Activated CD4-positive, CD25-positive, alpha-beta regulatory T cell treated with anti-CD3 and anti-CD28 coated beads, Interleukin-2, amount 50 U/mL, for 16 hours (primary cell): ENCODE measurements around the gene MED10.
A peak's percentile ranks its signal among the peaks of the same experiment; 100 is the strongest.

Experiments used
- DNase-seq: peaks from one replicate; pipeline ENCODE4 v3.0.0-alpha.2; 2020; ENCODE audit warnings: low read depth, low spot score

The MED10 gene

DNA sequence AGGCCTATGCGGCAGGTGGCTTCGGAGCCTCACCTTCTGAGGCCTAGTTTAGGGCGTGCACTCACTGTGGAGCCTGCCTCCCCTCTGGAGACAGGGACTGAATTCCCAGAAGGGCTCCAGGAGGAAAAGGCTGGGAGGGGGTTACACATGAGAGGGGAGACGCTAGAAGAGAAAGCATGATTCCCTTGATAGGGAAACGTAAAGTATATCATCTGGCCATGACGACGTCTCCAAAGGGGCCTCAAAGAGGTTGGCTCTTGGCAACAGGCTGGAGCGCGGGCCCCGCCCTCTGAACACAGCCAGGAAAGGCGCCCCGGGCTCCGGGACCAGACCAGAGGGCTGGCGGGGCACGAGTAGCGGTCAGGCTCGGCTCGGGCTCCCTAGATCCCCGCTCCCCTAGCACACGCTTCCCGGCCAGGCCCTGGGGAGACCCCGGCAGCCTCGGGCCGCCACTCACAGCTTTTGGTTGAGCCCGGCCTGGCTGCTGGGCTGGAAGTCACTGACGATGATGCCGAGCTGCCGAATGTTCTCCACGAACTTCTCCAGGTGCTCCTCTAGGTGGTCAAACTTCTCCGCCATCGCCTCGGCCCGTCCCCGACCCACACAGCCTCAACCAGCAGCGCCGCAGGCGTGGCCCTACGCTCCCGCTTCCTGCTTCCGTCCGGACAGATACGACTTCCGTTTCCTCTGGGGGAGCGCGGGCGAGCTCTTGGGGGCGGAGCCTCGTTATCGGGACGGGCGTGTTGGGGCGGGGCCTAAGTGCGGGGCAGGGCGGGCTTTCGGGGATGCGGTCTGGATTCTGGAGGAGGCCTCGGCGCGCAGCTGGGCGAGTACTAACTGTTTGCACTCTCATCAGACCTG lies at the start of gene MED10:
Gene MED10 (minus strand): TSS at position 643 of the 861 bp plus-strand sequence. CDS start 64 bp downstream, at position 579.
- peak; percentile 92 for DNase-seq

GRCh38 chr5:6427694-6428093 lies 49.3 kb upstream of the MED10 start:
- no peak for DNase-seq

- DNase-seq, result no peak
These were observed 46.4 kb upstream of the MED10 start for GRCh38 chr5:6424700-6425099.

DNA sequence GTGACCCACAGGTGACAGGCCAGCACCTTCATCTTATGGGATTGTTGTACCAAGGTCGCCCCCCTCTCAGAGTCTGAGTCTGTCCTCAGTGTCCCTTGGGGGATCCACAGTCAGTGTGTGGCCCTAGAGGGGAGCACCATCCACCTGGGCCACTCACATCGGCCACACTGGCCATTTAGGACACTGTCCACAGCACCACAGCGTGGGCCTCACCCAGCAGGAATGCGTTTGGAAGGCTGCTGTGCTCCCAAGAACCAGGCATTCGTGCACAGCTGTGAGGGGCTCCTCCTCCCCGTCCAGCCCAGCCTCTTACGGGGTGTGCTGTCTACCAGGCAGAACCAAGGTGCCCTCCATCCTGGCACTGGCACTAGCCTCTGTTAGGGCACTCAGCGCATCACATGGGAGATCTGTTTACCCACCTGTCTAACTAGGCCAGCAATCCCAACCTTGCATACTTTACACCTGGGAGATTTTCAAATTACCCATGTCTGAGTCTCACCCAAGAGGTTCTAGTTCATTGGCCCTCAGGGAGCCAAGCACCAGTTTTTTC lies 45.8 kb upstream of the MED10 start:
- no peak for DNase-seq

DNA sequence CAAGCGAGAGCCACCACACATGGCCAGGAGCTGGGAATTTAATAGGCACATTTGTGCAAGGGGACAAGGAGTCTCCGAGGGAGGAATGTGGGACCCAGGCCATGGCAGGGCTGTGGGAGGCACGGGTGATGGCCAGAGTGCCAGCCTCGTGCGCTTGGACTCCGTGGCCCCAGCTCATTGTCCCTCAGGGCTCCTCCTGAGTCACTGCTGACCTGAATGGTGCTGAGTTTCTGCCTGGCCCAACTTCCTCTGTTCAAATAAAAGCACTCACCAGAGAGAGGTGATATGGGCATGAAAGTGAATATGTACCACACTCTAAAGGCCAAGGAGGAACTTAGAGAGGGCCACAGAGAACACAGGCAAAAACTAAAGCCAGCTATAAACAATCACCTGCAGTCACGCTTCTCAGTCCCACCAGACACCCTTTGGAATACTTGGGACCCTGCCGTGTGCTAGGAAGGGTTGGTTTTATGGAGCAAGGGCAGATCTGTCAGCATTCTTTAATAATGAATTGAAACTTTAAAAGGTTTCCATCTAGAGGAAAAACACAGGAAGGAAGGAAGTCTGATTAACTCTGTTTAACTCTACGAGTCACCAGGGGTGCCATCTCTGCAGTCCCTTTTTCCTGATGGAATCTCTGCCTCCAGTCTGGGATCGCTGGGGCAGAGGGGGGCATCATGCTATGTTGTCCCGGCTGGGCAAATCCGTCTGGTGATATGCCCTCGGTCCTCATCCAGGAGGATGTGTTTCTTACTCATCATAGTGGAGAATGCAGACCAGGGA lies 45.2 kb upstream of the MED10 start:
- no peak for DNase-seq

DNA sequence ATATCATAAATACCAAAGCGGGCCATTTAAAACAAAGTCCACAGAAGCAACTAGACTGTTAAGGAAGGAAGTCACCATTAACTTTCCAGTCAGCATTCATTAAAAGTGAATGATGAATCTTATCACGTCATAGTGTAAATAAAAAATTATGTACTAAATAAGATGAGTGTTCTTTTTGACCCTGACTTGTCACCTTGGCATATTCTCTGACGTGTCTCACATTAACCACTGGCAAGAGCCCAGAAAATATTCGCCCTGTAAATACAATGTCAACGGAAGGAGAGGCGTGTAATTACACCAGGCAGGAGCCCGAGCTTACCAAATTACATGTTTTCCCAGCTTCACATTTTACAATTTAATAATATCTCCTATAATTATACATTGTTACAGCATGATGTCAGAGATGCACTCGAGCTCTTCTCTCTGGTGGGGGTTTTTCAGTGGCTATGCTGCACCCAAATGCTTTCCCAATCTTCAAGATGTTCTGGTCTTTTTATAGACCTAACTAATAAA lies 41.0 kb upstream of the MED10 start:
- DNase-seq, result no peak

GRCh38 chr5:6418679-6419276 lies 40.4 kb upstream of the MED10 start:
- DNase-seq, result no peak

DNA sequence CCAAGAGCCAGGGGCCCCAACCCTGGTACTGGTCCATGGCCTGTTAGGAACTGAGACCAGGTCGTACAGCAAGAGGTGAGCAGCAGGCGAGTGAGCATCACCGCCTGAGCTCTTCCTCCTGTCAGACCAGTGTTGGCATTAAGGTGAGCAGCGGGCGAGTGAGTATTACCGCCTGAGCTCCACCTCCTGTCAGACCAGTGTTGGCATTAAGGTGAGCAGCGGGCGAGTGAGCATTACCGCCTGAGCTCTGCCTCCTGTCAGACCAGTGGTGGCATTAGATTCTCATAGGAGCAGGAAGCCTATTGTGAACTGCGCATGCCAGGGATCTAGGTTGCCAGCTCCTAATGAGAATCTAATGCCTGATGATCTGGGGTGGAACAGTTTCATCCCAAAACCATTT lies 39.3 kb upstream of the MED10 start:
- no peak for DNase-seq

GRCh38 chr5:6412811-6413210 lies 34.5 kb upstream of the MED10 start:
- no peak for DNase-seq

DNA sequence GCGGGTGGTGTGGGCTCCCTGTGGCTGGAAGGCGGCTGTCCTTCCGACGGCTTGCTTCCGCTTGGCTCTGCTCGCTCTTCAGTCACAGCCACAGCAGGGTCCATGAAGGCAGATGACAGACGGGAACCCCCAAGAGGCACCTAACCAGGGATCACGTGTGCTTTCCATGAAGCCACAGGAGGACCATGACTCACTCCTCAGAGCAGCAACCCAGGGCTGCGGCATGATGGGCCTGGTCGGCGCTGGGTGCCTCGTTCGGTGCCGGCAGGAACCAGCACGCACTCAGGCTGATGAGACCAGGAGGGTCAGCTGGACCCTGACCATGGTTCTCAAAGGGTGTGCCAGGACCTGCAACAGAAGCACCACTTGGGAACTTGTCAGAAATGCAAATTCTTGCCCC lies 32.8 kb upstream of the MED10 start:
- no peak for DNase-seq

DNA sequence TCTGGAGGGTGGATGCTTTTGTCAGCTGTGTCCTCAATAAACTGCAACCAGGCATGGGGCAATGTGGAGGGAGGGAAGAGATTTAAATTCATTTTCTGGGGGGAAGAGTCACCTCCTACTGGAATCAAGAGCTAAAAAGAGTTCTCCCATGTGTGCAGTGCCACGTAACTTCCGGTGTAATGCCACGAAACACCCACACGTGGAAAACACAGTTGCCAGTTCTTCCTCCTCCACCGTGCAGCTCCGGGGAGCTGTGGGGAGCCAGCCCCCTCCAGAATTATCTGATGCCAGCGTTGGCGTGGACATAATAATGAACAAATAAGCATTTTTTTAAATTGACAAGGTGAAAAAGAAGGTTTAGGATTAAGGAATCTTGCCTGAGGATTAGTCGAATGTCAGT lies 32.1 kb upstream of the MED10 start:
- DNase-seq, result no peak

DNA sequence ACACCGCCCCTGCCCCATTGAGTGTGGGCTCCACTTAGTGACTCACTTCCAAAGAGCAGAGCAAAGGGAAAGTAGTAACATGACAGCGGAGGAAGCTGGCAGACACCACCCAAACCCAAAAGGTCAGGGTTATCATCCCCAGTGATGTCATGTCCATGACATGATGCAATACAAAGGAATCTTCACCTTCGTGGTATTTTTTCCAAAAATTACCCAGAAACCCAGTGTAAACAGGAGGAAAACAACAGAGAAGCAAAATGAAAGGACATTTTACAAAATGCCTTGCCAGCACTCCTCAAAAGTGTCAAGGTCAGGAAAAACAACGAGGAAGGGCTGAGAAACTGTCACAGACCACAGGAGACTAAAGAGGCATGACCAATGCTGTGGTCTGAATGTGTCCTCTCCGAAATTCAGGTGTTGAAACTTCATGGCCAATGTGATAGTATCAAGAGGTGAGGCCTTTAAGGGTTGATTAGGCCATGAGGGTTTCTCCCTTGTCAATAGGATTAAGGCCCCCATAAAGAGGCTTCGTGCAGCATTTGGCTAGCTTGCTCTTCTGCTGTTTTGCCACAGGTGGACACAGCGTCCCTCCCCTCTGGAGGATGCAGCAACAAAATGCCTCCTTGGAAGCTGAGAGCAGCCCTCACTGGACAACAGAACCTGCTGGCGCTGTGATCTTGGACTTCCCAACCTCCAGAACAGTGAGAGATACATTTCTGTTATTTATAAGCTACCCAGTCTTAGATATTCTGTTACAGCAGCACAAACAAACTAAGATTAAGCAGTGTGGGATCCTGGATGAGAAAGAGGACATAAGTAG lies 30.5 kb upstream of the MED10 start:
- DNase-seq, result no peak

DNA sequence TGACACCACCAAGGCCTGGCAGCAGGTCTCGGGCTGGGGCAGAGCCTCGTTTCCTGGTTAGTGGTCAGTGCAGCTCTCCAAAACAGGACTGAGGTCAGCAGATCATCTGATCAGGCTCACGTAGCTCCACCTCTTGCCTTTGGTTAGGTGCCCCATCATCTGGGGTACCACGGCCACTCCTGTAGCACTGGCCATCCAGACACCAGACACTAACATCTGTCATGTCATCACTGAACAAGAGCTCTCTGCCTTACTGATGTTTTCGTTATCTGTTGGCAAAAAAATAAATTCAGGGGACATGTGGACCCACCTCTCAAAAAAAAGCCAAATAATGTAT lies 29.9 kb upstream of the MED10 start:
- no peak for DNase-seq

- DNase-seq, result no peak
These were observed 29.4 kb upstream of the MED10 start for GRCh38 chr5:6407558-6408259.

- no peak for DNase-seq
These were observed 27.2 kb upstream of the MED10 start for GRCh38 chr5:6405591-6405990.

DNA sequence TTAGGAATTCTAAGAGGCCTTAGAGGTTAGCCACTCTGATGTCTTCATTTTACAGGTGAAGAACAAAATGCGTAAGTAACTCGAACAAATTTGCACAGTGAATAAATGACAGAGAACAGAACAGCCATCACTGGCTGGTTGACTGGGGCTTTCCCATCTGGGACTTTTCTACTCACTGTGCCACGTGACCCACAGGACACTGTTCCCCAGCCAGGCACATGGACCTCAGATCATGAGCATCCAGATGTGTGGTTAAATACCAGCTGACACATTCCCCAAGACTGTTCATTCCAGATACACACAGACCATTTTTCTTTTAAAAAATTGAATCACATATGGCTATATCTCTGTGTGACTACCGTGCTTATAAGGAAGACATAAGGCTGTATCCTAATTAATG lies 25.8 kb upstream of the MED10 start:
- DNase-seq, result no peak

DNA sequence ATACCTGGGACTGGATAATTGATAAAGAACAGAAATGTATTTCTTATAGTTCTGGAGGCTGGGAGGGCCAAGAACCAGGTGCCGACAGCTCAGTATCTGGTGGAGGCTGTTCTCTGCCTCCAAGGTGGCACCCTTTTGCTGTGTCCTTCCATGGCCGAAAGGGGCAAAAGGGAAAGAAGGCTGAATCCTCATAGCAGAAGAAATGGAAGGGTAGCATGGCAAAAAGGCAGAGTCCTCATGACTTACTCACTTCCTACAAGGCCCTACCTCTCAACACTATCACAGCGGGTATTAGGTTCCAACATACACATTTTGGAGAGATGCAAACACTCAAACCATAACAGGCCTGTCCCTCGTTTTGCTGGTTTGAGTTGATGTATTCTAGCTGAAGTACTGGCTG lies 25.1 kb upstream of the MED10 start:
- no peak for DNase-seq

DNA sequence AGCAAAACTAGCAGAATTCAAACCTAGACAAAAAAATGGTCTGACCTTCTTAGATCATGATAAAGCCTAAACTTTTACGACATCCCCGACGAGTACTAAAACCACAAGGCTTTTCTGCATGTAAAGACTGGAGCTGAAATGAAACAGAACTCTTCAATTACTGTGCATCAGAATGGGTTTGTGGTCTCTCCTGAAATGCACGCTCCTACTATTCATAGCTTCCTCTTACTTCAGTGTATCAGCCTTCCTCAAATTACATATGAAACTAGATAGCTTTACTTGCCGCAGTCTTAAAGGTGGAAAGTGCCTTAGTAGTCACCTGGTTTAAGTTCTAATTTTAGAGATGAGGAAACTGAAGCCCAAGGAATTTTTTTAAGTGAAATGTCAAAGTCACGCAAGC lies 24.6 kb upstream of the MED10 start:
- no peak for DNase-seq

GRCh38 chr5:6401410-6401809 lies 23.1 kb upstream of the MED10 start:
- no peak for DNase-seq
